H1 (cell line): ENCODE data around the gene ZFYVE27. TPM values are rescaled to one million over a fixed set of nuclear protein-coding genes. Genes with fewer than 3 reads are reported as not detected.

ENCODE experiments used
- BCL11A ChIP-seq, 2 experiments: IDR thresholded peaks; one replicate each; pipeline ENCODE4 v1.6.1; 2011; ENCODE audit warnings: low read depth in 2 of 2, low read length in 2 of 2, mild to moderate bottlenecking in 2 of 2
- CHD2 ChIP-seq: IDR thresholded peaks from 2 replicates; pipeline ENCODE4 v1.6.1; 2012; ENCODE audit warnings: low read length, improper control_type of control experiment
- HDAC2 ChIP-seq, 2 experiments: fragments of 300-600 bp in 1 of 2; sonication (generic) in 1 of 2; IDR thresholded peaks; 2 replicates each; pipeline ENCODE4 v1.6.1; 2011 to 2012; ENCODE audit warnings: low read depth in 2 of 2, low read length in 2 of 2, mild to moderate bottlenecking in 2 of 2, moderate library complexity in 2 of 2, borderline replicate concordance in 1 of 2, inconsistent platforms in 1 of 2
- KDM4A ChIP-seq: IDR thresholded peaks from one replicate; pipeline ENCODE4 v1.7.1; 2012; ENCODE audit warnings: low read depth, mild to moderate bottlenecking, moderate library complexity, low read length, inconsistent platforms; ENCODE audit not compliant: severe bottlenecking
- MAFK ChIP-seq: IDR thresholded peaks from 2 replicates; pipeline ENCODE4 v1.6.1; 2012; ENCODE audit warnings: low read depth, mild to moderate bottlenecking, improper control_type of control experiment, low read length
- SIN3A ChIP-seq, 2 experiments: IDR thresholded peaks in 1 of 2; conservative IDR thresholded peaks in 1 of 2; 2 replicates each; pipeline ENCODE4 v1.6.1; 2011 to 2012; ENCODE audit warnings: low read length in 2 of 2, improper control_type of control experiment in 1 of 2, low read depth in 1 of 2, mild to moderate bottlenecking in 1 of 2
- SUZ12 ChIP-seq: fragments of 200-600 bp; sonication (generic); IDR thresholded peaks from 2 replicates; pipeline ENCODE4 v1.6.1; 2012; ENCODE audit warnings: mild to moderate bottlenecking, inconsistent platforms, low read length, moderate library complexity, mixed read lengths
- TAF1 ChIP-seq: IDR thresholded peaks from 2 replicates; pipeline ENCODE4 v1.6.1; 2011; ENCODE audit warnings: mild to moderate bottlenecking, low read depth, low read length
- TAF7 ChIP-seq: optimal IDR thresholded peaks from 2 replicates; pipeline ENCODE3; 2011; ENCODE audit warnings: low read depth, mild to moderate bottlenecking, inconsistent platforms, low read length, moderate library complexity, borderline replicate concordance
- polyA plus RNA-seq, 7 experiments: library from polyadenylated mRNA; depleted of rRNA in 3 of 7; stranded (reverse) in 5 of 7; unstranded in 2 of 7; fragments of >200 nt in 5 of 7; fragments of 200-250 nt in 2 of 7; gene quantifications; 1 replicate in 5 of 7; 2 replicates in 1 of 7; 4 replicates in 1 of 7; pipeline versions ENCODE4 v1.2.1 to v1.2.3, GENCODE V29; 2011 to 2013; ENCODE audit warnings: missing spikeins in 2 of 7, mixed read lengths in 2 of 7
- total RNA-seq: library from RNA; stranded (reverse); fragmentation: NEBNext Ultra II Directional; extraction: Animal tissue kit (Norgen Biotek cat#: 25700); gene quantifications from 2 replicates; pipeline ENCODE4 v1.2.1, GENCODE V29; 2021
- TF ChIP-seq, protein P1 (sequence below): fragments of 300-600 bp; sonication (generic); IDR thresholded peaks from 2 replicates; pipeline ENCODE4 v1.7.1; 2012; ENCODE audit warnings: low read length, moderate library complexity, mild to moderate bottlenecking, inconsistent platforms; ENCODE audit not compliant: insufficient replicate concordance

The ZFYVE27 gene
- total and polyA plus RNA-seq, 2 of the 8 experiments (the other 6 are each of a cell fraction or from before 2014, with no cell fraction given), result 16.6 to 19.8 TPM

DNA sequence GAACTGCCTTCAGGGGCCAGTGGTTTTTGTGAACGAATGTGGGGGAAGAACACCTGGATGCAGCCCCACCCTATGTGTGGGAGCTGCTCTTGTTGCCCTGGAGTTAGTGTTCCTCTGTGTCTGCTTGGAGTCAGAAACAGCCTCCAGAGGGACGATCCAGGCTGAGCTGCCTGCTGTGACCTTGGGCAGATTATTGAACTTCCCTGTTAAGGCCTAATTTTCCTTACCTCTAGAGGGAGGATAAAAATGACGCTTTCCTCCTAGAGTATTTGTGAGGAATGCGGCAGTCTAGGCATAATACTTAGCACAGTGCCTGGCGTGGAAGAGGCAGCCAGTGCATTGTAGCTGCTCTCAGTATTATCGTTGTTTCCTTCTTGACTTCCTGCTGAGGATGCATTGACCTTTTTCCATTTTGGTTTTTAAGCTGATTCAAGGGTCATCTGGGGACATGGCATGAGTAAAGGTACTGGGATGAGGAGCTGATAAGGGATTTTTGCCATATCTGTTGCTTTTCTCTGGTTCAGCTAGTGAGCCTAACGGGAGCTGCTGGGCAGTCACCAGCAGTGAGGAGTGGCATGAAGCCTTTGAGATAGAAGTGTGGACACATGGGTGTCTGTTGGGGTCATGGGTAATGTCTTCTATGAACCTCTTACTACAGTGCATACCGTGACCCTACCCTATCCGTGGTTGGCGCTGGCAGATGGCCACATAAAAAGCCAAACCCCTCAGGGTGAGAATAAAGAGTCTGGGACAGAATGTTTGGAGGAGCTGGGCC is 6.4 kb downstream of the ZFYVE27 start (continued):
- TF ChIP-seq, protein P1, sequence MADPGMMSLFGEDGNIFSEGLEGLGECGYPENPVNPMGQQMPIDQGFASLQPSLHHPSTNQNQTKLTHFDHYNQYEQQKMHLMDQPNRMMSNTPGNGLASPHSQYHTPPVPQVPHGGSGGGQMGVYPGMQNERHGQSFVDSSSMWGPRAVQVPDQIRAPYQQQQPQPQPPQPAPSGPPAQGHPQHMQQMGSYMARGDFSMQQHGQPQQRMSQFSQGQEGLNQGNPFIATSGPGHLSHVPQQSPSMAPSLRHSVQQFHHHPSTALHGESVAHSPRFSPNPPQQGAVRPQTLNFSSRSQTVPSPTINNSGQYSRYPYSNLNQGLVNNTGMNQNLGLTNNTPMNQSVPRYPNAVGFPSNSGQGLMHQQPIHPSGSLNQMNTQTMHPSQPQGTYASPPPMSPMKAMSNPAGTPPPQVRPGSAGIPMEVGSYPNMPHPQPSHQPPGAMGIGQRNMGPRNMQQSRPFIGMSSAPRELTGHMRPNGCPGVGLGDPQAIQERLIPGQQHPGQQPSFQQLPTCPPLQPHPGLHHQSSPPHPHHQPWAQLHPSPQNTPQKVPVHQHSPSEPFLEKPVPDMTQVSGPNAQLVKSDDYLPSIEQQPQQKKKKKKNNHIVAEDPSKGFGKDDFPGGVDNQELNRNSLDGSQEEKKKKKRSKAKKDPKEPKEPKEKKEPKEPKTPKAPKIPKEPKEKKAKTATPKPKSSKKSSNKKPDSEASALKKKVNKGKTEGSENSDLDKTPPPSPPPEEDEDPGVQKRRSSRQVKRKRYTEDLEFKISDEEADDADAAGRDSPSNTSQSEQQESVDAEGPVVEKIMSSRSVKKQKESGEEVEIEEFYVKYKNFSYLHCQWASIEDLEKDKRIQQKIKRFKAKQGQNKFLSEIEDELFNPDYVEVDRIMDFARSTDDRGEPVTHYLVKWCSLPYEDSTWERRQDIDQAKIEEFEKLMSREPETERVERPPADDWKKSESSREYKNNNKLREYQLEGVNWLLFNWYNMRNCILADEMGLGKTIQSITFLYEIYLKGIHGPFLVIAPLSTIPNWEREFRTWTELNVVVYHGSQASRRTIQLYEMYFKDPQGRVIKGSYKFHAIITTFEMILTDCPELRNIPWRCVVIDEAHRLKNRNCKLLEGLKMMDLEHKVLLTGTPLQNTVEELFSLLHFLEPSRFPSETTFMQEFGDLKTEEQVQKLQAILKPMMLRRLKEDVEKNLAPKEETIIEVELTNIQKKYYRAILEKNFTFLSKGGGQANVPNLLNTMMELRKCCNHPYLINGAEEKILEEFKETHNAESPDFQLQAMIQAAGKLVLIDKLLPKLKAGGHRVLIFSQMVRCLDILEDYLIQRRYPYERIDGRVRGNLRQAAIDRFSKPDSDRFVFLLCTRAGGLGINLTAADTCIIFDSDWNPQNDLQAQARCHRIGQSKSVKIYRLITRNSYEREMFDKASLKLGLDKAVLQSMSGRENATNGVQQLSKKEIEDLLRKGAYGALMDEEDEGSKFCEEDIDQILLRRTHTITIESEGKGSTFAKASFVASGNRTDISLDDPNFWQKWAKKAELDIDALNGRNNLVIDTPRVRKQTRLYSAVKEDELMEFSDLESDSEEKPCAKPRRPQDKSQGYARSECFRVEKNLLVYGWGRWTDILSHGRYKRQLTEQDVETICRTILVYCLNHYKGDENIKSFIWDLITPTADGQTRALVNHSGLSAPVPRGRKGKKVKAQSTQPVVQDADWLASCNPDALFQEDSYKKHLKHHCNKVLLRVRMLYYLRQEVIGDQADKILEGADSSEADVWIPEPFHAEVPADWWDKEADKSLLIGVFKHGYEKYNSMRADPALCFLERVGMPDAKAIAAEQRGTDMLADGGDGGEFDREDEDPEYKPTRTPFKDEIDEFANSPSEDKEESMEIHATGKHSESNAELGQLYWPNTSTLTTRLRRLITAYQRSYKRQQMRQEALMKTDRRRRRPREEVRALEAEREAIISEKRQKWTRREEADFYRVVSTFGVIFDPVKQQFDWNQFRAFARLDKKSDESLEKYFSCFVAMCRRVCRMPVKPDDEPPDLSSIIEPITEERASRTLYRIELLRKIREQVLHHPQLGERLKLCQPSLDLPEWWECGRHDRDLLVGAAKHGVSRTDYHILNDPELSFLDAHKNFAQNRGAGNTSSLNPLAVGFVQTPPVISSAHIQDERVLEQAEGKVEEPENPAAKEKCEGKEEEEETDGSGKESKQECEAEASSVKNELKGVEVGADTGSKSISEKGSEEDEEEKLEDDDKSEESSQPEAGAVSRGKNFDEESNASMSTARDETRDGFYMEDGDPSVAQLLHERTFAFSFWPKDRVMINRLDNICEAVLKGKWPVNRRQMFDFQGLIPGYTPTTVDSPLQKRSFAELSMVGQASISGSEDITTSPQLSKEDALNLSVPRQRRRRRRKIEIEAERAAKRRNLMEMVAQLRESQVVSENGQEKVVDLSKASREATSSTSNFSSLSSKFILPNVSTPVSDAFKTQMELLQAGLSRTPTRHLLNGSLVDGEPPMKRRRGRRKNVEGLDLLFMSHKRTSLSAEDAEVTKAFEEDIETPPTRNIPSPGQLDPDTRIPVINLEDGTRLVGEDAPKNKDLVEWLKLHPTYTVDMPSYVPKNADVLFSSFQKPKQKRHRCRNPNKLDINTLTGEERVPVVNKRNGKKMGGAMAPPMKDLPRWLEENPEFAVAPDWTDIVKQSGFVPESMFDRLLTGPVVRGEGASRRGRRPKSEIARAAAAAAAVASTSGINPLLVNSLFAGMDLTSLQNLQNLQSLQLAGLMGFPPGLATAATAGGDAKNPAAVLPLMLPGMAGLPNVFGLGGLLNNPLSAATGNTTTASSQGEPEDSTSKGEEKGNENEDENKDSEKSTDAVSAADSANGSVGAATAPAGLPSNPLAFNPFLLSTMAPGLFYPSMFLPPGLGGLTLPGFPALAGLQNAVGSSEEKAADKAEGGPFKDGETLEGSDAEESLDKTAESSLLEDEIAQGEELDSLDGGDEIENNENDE, result no peak
- TF ChIP-seq CHD2 (no peak), BCL11A (IDR thresholded peaks at IDR 0.05; ENCODE audit: low read depth in 2 of 2, low read length in 2 of 2) (no peak), TAF7 (no peak), MAFK (no peak), HDAC2 (IDR thresholded peaks at IDR 0.05; ENCODE audit: borderline replicate concordance in 1 of 2, low read depth in 2 of 2, low read length in 2 of 2) (no peak), SUZ12 (no peak), KDM4A (no peak), TAF1 (no peak), SIN3A (conservative IDR thresholded peaks at IDR 0.05 in 1 of 2, IDR thresholded peaks at IDR 0.05 in 1 of 2; ENCODE audit: low read depth in 1 of 2, low read length in 2 of 2) (no peak)
